ENCODE data around the gene COG3.

GRCh38 chr13:45575146-45575829 is 110.5 kb downstream of the COG3 start:
- TF ChIP-seq, protein P1, sequence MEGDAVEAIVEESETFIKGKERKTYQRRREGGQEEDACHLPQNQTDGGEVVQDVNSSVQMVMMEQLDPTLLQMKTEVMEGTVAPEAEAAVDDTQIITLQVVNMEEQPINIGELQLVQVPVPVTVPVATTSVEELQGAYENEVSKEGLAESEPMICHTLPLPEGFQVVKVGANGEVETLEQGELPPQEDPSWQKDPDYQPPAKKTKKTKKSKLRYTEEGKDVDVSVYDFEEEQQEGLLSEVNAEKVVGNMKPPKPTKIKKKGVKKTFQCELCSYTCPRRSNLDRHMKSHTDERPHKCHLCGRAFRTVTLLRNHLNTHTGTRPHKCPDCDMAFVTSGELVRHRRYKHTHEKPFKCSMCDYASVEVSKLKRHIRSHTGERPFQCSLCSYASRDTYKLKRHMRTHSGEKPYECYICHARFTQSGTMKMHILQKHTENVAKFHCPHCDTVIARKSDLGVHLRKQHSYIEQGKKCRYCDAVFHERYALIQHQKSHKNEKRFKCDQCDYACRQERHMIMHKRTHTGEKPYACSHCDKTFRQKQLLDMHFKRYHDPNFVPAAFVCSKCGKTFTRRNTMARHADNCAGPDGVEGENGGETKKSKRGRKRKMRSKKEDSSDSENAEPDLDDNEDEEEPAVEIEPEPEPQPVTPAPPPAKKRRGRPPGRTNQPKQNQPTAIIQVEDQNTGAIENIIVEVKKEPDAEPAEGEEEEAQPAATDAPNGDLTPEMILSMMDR (IDR thresholded peaks at IDR 0.05; ENCODE audit: low read length), result no peak
- no peak for TF ChIP-seq EZH2 (IDR thresholded peaks at IDR 0.05; ENCODE audit: borderline replicate concordance, low read length)

All from OCI-LY1 (cell line).